PFSK-1 (cell line): Measurements from ENCODE around the gene TPSD1. TPM values are rescaled to one million over a fixed set of nuclear protein-coding genes. Genes with fewer than 3 reads are reported as not detected.
"Not testable (repeated sequence)": the region's sequence is repeated elsewhere in the genome, so short reads cannot be mapped to it uniquely, and the experiment has no call there.

Source experiments
- FOXP2 ChIP-seq: optimal IDR thresholded peaks from 2 replicates; pipeline ENCODE3; 2011; ENCODE audit warnings: borderline replicate concordance, control low read depth, inconsistent platforms; ENCODE audit not compliant: insufficient read depth; ENCODE audit errors: extremely low read length, extremely low read depth
- POLR2AphosphoS5 ChIP-seq: IDR thresholded peaks from 2 replicates; pipeline ENCODE4 v1.6.1; 2012; ENCODE audit warnings: low read depth, mild to moderate bottlenecking, control low read depth, low read length, moderate library complexity
- SIN3A ChIP-seq: IDR thresholded peaks from 2 replicates; pipeline ENCODE4 v1.6.1; 2012; ENCODE audit warnings: mild to moderate bottlenecking, low read length, moderate library complexity, borderline replicate concordance; ENCODE audit not compliant: insufficient read depth
- TAF1 ChIP-seq: IDR thresholded peaks from 2 replicates; pipeline ENCODE4 v1.6.1; 2012; ENCODE audit warnings: low read length, control low read depth, borderline replicate concordance; ENCODE audit not compliant: insufficient read depth
- polyA plus RNA-seq: library from polyadenylated mRNA; unstranded; fragments of >200 nt; gene quantifications from one replicate; pipeline ENCODE4 v1.2.1, GENCODE V29; 2012; ENCODE audit warnings: low read depth, missing spikeins; ENCODE audit not compliant: insufficient read length
- TF ChIP-seq, protein P1 (sequence below), 2 experiments: IDR thresholded peaks; 2 replicates each; pipeline versions ENCODE4 v1.6.1 to v1.8.0; 2011 to 2012; ENCODE audit warnings: low read depth in 2 of 2, low read length in 2 of 2, control low read depth in 1 of 2, inconsistent platforms in 1 of 2, mild to moderate bottlenecking in 1 of 2, moderate library complexity in 1 of 2; ENCODE audit not compliant: insufficient read depth in 1 of 2

The TPSD1 gene
- not detected for polyA plus RNA-seq

DNA sequence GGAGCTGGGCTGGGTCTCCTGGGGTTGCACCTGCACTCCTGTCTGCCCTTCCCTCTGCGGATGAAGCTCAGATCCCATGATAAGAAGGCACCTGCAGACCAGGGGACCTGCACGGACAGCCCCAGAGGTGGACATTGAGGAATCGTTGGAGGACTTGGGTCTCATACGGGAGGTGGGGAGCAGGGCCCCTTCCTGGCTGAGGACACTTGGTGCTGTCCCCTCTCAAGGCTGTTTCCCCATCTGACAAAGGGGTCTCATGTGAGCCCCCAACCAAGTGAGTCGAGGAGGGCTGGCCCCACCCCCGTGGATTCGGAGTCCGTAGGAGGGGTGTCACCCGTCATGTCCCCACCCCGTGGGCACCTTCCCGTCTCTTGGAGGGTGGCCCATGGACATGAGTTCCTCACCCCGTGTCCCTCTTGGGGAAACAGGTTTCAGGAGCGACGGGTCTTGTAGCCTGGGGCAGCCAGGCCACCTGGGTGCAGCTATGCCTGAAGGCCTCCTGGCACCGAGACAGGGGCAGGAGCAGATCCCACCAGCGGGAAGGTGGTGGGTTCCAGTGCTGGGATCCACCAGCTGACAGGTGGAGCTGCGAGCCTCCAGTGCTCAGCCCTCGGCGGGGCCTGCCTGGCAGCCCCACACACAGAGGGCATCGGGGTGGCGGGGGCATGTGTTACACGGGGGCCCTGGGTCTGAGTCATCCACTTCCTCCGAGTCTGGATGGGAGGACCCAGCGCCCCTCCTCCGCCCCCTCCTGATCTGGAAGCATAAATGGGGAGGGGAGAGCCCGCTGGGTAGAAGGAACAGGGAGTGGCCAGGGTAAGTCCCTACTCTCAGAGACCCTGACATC, at the start of gene TPSD1:
Gene TPSD1, plus strand, starts transcription at position 794 of the 847 bp plus-strand sequence. CDS start 212 bp downstream, outside the sequence.
- TF ChIP-seq, protein P1, sequence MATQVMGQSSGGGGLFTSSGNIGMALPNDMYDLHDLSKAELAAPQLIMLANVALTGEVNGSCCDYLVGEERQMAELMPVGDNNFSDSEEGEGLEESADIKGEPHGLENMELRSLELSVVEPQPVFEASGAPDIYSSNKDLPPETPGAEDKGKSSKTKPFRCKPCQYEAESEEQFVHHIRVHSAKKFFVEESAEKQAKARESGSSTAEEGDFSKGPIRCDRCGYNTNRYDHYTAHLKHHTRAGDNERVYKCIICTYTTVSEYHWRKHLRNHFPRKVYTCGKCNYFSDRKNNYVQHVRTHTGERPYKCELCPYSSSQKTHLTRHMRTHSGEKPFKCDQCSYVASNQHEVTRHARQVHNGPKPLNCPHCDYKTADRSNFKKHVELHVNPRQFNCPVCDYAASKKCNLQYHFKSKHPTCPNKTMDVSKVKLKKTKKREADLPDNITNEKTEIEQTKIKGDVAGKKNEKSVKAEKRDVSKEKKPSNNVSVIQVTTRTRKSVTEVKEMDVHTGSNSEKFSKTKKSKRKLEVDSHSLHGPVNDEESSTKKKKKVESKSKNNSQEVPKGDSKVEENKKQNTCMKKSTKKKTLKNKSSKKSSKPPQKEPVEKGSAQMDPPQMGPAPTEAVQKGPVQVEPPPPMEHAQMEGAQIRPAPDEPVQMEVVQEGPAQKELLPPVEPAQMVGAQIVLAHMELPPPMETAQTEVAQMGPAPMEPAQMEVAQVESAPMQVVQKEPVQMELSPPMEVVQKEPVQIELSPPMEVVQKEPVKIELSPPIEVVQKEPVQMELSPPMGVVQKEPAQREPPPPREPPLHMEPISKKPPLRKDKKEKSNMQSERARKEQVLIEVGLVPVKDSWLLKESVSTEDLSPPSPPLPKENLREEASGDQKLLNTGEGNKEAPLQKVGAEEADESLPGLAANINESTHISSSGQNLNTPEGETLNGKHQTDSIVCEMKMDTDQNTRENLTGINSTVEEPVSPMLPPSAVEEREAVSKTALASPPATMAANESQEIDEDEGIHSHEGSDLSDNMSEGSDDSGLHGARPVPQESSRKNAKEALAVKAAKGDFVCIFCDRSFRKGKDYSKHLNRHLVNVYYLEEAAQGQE (IDR thresholded peaks at IDR 0.05; ENCODE audit: insufficient read depth in 1 of 2, low read depth in 2 of 2, low read length in 2 of 2): not testable (repeated sequence)
- not testable (repeated sequence) for TF ChIP-seq POLR2AphosphoS5, TAF1

DNA sequence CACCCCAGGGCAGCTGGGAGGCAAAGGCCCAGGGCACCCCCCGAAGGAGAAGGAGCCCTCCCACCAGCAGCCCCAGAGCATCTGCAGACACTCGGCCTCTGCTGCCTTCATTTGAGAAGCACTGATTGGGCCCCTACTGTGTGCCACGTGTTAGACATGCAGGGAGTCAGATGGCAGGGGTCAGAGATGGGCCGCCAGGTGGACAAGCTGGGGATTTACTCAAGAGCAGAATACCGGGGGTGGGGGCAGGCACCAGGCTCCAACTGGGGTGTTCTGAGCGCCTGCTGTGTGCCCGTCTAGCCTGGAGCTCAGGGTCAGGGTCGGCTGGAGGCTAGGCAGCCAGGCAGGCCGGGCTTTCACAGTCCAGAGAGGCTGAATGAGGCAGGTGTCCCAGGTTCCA, 49.5 kb upstream of the TPSD1 start:
- TF ChIP-seq SIN3A (no peak), POLR2AphosphoS5 (no peak), FOXP2 (no peak), TAF1 (no peak)
- TF ChIP-seq, protein P1 (IDR thresholded peaks at IDR 0.05; ENCODE audit: insufficient read depth in 1 of 2, low read depth in 2 of 2, low read length in 2 of 2): no peak

DNA sequence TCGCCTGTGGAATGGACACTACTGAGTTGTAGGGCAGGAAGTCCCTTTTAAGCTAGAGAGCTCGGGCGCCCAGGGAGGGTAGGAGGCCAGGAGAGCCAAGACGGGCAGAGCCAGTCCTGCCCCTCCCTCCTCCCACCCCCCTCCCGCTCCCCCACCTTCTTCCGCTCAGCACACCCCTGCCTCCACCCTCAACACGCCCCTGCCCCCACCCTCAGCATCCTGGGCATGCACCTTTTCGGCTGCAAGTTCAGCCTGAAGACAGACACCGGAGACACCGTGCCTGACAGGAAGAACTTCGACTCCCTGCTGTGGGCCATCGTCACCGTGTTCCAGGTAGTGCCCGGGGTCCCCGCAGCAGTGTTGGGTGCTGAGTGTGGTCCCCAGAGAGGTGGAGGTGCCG, 49.1 kb upstream of the TPSD1 start:
- no peak for TF ChIP-seq POLR2AphosphoS5

DNA sequence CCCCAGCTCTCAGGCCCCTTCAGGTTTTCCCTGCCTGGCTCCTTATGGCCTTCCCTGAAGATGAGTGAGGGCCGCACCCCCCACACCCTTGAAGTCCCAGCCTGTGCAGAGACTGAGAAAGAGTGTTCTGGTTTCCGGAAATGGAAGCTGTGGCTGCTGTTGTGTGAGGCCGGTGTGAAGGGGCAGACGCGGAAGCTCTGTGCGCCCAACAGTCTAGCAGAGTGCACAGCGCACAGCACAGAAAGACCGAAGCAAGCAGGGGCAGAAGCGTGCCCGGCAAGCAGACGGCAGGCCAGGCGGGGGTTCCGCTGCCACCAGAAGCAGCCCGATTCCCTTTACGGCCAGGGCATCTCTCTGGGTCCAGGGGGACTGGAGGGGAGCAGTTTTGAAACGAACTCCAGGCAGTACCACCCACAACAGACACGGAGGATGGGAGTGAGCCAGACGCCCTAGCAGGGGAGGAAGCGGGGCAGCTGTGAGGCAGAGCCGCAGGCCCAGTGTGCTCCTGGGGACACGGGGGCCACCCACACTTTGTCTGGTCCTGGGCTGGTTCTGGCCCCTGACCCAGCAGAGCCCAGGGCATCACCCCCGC, 47.5 kb upstream of the TPSD1 start:
- TF ChIP-seq, protein P1 (IDR thresholded peaks at IDR 0.05; ENCODE audit: insufficient read depth in 1 of 2, low read depth in 2 of 2, low read length in 2 of 2): no peak
- no peak for TF ChIP-seq FOXP2
- TF ChIP-seq TAF1: no peak
- no peak for TF ChIP-seq SIN3A
- TF ChIP-seq POLR2AphosphoS5: no peak

DNA sequence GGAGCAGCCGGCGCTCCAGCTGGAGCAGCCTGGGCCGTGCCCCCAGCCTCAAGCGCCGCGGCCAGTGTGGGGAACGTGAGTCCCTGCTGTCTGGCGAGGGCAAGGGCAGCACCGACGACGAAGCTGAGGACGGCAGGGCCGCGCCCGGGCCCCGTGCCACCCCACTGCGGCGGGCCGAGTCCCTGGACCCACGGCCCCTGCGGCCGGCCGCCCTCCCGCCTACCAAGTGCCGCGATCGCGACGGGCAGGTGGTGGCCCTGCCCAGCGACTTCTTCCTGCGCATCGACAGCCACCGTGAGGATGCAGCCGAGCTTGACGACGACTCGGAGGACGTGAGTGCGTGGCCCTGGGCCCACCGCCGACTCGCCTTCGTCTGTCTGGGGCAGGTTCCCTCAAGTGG, 46.8 kb upstream of the TPSD1 start:
- no peak for TF ChIP-seq TAF1
- no peak for TF ChIP-seq FOXP2
- TF ChIP-seq, protein P1 (IDR thresholded peaks at IDR 0.05; ENCODE audit: insufficient read depth in 1 of 2, low read depth in 2 of 2, low read length in 2 of 2): no peak
- no peak for TF ChIP-seq POLR2AphosphoS5
- no peak for TF ChIP-seq SIN3A
